Activated CD4-positive, alpha-beta T cell treated with anti-CD3 and anti-CD28 coated beads for 36 hours (primary cell): ENCODE results near the gene RARG. TPM values are rescaled to one million over a fixed set of nuclear protein-coding genes. Genes with fewer than 3 reads are reported as not detected.

Experiments used
- ATAC-seq: fragments of 200-7000 bp; cut with Tn5 transposase; one replicate; pipeline ENCODE4 v1.10.0; 2021; ENCODE audit warnings: mild to moderate bottlenecking, moderate library complexity
- CTCF ChIA-PET: fragments of 350-600 bp; sonication (Branson Sonifier 250); formaldehyde crosslinking; loops from one replicate; lab custom pipeline; 2021; ENCODE audit warnings: antibody characterized with exemption; lab: Charles Lee
- POLR2A ChIA-PET: fragments of 350-600 bp; sonication (Branson Sonifier 250); formaldehyde crosslinking; loops from one replicate; lab custom pipeline; 2021; ENCODE audit warnings: antibody characterized with exemption, inconsistent platforms; lab: Charles Lee
- DNase-seq: peaks from one replicate; pipeline ENCODE4 v3.0.0-alpha.2; 2020
- H3K27ac Mint-ChIP-seq: one replicate; pipeline ENCODE4 v1.8.0; 2021; ENCODE audit warnings: mixed read lengths
- H3K27me3 Mint-ChIP-seq: one replicate; pipeline ENCODE4 v1.8.0; 2021; ENCODE audit warnings: mixed read lengths
- H3K36me3 Mint-ChIP-seq: one replicate; pipeline ENCODE4 v1.8.0; 2021; ENCODE audit warnings: low read depth, mixed read lengths
- H3K4me1 Mint-ChIP-seq: one replicate; pipeline ENCODE4 v1.8.0; 2021; ENCODE audit warnings: mixed read lengths
- H3K4me3 Mint-ChIP-seq: one replicate; pipeline ENCODE4 v1.8.0; 2021; ENCODE audit warnings: mild to moderate bottlenecking, moderate library complexity, mixed read lengths
- H3K9me3 Mint-ChIP-seq: one replicate; pipeline ENCODE4 v1.8.0; 2021; ENCODE audit warnings: low read depth, mixed read lengths
- intact Hi-C, 2 experiments: fragments of 100-400 bp; cut with DNase I in 1 of 2; cut with micrococcal nuclease in 1 of 2; formaldehyde crosslinking; loops; one replicate each; pipeline versions ENCODE4 v1.14.2 to v1.15.1; 2022 to 2024; cut with DNase I, micrococcal nuclease
- total RNA-seq, 2 experiments: library from RNA; stranded (reverse); gene quantifications; one replicate each; pipeline ENCODE4 v1.2.3, GENCODE V29; 2021

The RARG gene
- total RNA-seq, 2 experiments from 2014 or later = 20.0 to 21.6 TPM

DNA sequence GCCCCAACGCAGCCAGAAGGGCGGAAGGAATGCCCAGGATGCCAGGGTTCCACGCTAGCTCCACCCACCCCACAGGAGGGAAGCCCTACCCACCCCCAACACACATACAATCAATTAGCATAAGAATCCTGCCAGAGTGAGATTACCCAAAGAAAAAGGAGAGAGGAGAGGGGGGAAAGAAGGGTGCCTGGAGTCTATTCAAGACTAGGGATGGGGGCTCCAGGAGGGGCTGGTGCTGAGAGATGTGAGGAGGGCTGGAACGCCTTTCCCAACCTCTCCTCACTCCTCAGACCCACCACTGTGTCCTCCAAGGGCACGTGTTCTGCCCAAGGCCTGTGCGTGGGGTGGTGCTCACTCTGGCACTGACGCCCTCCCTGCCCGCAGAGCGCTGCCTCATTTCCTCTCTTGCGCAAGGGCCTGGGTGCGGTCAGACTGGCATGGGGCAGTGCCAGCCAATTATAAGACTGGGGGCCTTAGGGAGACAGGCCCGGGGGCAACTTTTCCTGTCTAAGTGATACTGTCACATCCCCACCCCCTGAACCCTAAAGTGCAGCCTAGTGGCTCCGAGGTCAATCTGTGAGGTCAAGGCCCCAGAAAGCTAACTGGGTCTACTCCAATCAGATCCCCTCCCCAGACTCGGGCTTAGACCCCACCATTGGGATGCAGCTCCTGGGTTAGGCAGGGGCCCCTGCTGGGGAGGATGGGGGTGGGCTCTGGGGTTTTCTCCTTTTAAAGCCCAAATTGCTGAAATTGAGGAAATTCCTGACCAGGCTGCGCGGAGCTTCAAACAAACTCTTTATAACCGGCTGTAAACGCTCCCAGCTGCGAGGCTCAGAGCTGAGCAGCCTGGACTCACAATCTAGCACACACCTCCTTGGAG, 14.7 kb downstream of the RARG start:
- POLR2A ChIA-PET = interaction anchor here (0.5 to 1.0 kb wide), 3 partner anchors 107 to 1397 kb away, joined by 3 to 5 read pairs (median 4); no protein-coding TSS in a partner anchor
- Mint-ChIP-seq H3K27me3 (no peaks in the 10 kb centered on the region), H3K9me3 (no peaks in the 10 kb centered on the region), H3K4me1 (peaks cover 62% of the 10 kb centered on the region), H3K27ac (peak overlapping the region; percentile 95), H3K36me3 (peaks cover 13% of the 10 kb centered on the region), H3K4me3 (peak overlapping the region; percentile 83)
- no peak for ATAC-seq
- intact Hi-C loops = loop anchor here in 1 of 2 experiments (10.0 kb wide), 1 partner anchor 108 kb away; the partner anchor contains the start of gene AAAS
- DNase-seq = peak; percentile 75
- CTCF ChIA-PET = interaction anchor here (0.6 to 10.7 kb wide), 14 partner anchors 8 to 204 kb away, joined by 3 to 173 read pairs (median 4); partner anchors contain the start of genes AAAS, ESPL1, MYG1 and PFDN5

DNA sequence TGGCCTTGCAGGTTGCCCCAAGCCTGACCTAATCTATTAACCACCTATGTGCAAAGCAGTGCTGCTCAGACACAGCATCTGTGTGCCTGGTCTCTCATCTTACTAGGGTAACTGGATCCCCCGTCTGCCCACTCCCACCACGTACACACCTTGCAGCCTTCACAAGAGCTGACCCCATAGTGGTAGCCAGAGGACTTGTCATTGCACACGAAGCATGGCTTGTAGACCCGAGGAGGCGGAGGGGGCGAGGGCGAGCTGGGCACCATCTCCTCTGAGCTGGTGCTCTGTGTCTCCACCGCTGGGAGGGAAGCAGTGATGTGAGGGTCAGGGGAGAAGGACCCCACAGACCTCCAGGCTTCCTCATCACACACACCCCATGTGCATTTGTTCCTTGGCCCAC, 16.5 kb downstream of the RARG start:
- H3K27ac Mint-ChIP-seq = peak overlapping the region; percentile 59
- H3K36me3 Mint-ChIP-seq = peaks cover 17% of the 10 kb centered on the region
- intact Hi-C loops = loop anchor here in 1 of 2 experiments (10.0 kb wide), 1 partner anchor 109 kb away; the partner anchor contains the start of gene AAAS

DNA sequence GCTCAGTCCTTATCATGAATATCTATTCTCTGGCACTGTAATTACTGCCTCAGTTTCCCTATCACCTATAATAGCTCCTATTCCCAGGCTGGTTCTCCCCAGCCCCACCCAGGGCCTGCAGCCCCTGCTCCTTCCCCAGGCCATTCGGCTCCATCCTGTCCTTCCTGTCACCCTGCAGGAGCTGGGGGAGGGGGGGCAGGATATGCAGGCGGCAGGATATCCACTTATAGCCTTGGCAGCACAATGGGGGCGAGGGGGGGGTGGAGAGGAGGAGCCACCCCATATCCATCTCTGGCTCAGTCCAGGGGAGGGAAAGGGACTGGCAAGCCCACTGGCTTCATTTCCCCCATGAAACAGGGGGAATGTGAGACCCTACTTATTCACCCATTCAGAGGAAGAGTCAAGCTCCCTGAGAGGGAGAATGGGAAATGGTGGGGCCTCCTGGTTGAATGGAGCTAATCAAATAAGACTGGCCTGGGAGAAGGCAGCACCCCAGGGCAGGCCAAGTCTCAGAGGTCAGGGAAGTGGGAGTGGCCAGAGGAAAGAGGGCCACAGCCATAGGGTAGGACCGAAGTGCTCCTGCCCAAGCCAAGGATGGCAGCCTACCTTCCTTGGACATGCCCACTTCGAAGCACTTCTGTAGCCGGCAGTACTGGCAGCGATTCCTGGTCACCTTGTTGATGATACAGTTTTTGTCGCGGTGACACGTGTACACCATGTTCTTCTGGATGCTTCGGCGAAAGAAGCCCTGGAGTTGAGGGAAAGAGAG, 17.1 kb downstream of the RARG start:
- ATAC-seq (no peak), DNase-seq (no peak)
- no peaks in the 10 kb centered on the region for H3K27me3 Mint-ChIP-seq
- ChIA-PET POLR2A (interaction anchor here (0.6 to 1.3 kb wide), 2 partner anchors 15 to 38 kb away, joined by 3 read pairs; no protein-coding TSS in a partner anchor), CTCF (interaction anchor here (0.6 to 10.7 kb wide), 21 partner anchors 9 to 157 kb away, joined by 3 to 173 read pairs (median 8); partner anchors contain the start of genes AAAS, ESPL1, MYG1 and PFDN5)
- peaks cover 17% of the 10 kb centered on the region for H3K36me3 Mint-ChIP-seq
- H3K4me1 Mint-ChIP-seq = peaks cover 57% of the 10 kb centered on the region
- H3K27ac Mint-ChIP-seq = peak overlapping the region; percentile 20
- no peaks in the 10 kb centered on the region for H3K9me3 Mint-ChIP-seq
- H3K4me3 Mint-ChIP-seq = no peak overlapping the region
- intact Hi-C loops = loop anchor here in 1 of 2 experiments (10.0 kb wide), 1 partner anchor 110 kb away; the partner anchor contains the start of gene AAAS

More for the DNA sequence above, 16.5 kb downstream of the RARG start:
- Mint-ChIP-seq H3K4me3 (no peak overlapping the region), H3K27me3 (no peaks in the 10 kb centered on the region), H3K4me1 (peaks cover 57% of the 10 kb centered on the region), H3K9me3 (no peaks in the 10 kb centered on the region)
- ChIA-PET CTCF (interaction anchor here (1.1 to 10.7 kb wide), 12 partner anchors 13 to 531 kb away, joined by 3 to 173 read pairs (median 6); partner anchors contain the start of genes AAAS, ESPL1, MYG1 and PFDN5), POLR2A (interaction anchor here (0.5 to 1.3 kb wide), 2 partner anchors 11 to 37 kb away, joined by 3 read pairs; no protein-coding TSS in a partner anchor)
- ATAC-seq (no peak), DNase-seq (no peak)

DNA sequence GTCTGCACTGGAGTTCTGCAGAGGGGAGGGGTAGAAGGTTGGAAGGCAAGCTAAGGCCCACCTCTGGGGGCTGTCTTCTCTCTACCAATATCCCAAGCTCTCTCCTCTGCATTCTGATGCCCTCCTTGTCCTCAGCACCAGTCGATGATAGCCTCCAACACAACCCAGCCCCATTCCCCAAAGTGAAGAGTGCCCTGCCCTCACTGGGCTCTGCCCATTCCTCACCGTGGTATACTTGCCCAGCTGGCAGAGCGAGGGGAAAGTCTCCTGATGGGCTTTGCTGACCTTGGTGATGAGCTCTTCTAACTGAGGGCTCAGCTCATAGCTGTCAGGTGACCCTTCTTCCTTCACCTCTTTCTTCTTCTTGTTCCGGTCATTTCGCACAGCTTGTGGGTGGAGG, 17.8 kb downstream of the RARG start:
- ATAC-seq = no peak
- H3K4me3 Mint-ChIP-seq = no peak overlapping the region
- no peaks in the 10 kb centered on the region for H3K27me3 Mint-ChIP-seq
- ChIA-PET POLR2A (interaction anchor here (0.6 to 1.1 kb wide), 2 partner anchors 14 to 55 kb away, joined by 3 to 4 read pairs; no protein-coding TSS in a partner anchor), CTCF (interaction anchor here (0.6 to 10.7 kb wide), 23 partner anchors 9 to 294 kb away, joined by 3 to 173 read pairs (median 8); partner anchors contain the start of genes AAAS, CSAD, ESPL1 and MYG1)
- peaks cover 59% of the 10 kb centered on the region for H3K4me1 Mint-ChIP-seq
- intact Hi-C loops = loop anchor here in 1 of 2 experiments (10.0 kb wide), 1 partner anchor 111 kb away; the partner anchor contains the start of gene AAAS
- peaks cover 17% of the 10 kb centered on the region for H3K36me3 Mint-ChIP-seq
- no peaks in the 10 kb centered on the region for H3K9me3 Mint-ChIP-seq
- DNase-seq = no peak
- H3K27ac Mint-ChIP-seq = peak overlapping the region; percentile 20

DNA sequence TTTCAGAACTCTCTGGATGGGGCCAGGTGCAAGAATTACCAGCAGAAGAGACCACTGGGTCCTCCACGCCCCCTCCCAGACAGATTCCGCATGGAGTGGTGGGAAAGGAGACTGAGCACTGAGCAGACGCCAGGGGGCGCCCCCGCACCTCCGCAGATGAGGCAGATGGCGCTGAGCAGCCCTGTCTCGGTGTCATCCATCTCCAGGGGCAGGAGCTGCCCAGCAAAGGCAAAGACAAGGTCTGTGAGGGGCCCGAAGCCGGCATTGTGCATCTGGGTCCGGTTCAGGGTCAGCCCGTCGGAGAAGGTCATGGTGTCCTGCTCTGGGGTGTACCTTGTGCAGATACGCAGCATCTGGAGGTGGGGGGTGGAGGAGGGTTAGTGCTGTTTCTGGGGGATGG, 18.7 kb downstream of the RARG start:
- POLR2A ChIA-PET = interaction anchor here (1.1 kb wide), 1 partner anchor 56 kb away, joined by 4 read pairs; no protein-coding TSS in a partner anchor
- intact Hi-C loops = loop anchor here (1.0 to 10.0 kb wide), 6 partner anchors 38 to 132 kb away; partner anchors contain the start of genes AAAS (in 2 of the 2) and ESPL1 (in 1 of the 2)

DNA sequence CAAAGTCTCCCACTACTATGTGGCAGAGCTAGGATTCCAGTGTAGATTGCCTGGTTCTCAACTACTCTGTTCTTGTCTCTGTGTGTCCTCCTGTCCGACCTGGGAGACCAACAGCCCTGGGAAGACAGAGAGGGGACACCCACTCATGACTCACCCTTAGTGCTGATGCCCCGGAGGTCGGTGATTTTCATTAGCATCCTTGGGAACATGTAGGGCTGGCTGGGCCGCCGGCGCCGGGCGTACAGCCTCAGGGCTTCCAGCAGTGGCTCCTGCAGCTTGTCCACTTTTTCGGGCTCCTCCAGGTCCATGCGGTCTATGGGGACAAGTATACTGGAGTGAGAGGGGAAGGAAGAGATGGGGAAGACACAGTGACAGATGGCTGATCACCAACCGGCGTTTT, 19.1 kb downstream of the RARG start:
- ATAC-seq (no peak), DNase-seq (no peak)
- ChIA-PET POLR2A (no interaction called here), CTCF (interaction anchor here (0.5 to 10.7 kb wide), 22 partner anchors 10 to 641 kb away, joined by 3 to 173 read pairs (median 4); partner anchors contain the start of genes AAAS, ESPL1, MYG1 and PFDN5)
- Mint-ChIP-seq H3K27me3 (no peaks in the 10 kb centered on the region), H3K4me1 (peaks cover 62% of the 10 kb centered on the region), H3K36me3 (peaks cover 20% of the 10 kb centered on the region), H3K27ac (no peak overlapping the region), H3K4me3 (no peak overlapping the region), H3K9me3 (no peaks in the 10 kb centered on the region)
- intact Hi-C loops = loop anchor here (1.0 to 10.0 kb wide), 6 partner anchors 38 to 132 kb away; partner anchors contain the start of genes AAAS (in 2 of the 2) and ESPL1 (in 1 of the 2)

More for the DNA sequence above, 18.7 kb downstream of the RARG start:
- H3K36me3 Mint-ChIP-seq = peaks cover 20% of the 10 kb centered on the region
- no peaks in the 10 kb centered on the region for H3K27me3 Mint-ChIP-seq
- no peak overlapping the region for H3K27ac Mint-ChIP-seq
- DNase-seq (peak; percentile 92), ATAC-seq (peak; percentile 70)
- H3K4me3 Mint-ChIP-seq = no peak overlapping the region
- CTCF ChIA-PET = interaction anchor here (0.6 to 10.7 kb wide), 24 partner anchors 10 to 295 kb away, joined by 3 to 173 read pairs (median 7); partner anchors contain the start of genes AAAS, CSAD, ESPL1 and MYG1
- no peaks in the 10 kb centered on the region for H3K9me3 Mint-ChIP-seq
- H3K4me1 Mint-ChIP-seq = peaks cover 62% of the 10 kb centered on the region

DNA sequence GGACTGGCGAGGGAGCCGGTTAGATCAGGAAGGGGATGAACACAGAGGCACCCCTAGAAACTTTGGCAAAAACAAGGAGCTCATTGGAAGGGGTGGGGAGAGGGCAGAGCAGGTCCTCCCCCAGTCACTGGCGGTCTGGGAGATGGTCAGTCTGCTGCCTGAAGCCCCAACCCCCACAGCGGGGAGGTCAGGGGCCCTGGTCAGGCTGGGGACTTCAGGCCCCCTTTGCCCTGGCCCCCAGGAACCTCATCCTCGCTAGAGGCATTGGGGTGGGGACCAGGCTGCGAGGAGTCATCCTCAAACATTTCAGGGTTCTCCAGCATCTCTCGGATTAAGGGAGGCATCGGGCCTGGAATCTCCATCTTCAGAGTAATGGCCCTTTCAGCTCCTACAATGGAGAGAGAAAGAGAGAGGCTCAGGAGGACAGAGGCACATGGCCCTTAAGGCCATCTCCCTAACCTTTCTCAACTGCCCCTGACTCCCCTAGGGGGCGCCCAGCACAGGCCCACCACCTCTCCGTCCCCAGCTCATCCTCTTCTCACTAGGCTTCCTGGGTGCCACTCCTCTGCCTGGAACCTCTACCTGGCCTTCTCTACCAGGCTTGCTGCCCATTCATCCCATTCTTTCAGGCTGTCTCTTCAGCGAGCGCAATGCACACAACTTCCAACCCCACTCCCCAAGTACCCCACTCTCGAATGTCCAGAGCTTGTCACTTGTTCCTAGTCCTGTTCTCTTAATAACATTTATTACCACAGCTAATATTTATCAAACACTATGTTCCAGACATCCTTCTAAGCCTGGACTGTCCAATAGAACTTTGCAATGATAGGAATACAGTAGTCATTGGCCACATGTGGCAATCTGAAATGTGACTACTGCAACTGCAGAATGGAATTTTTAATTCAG, 20.3 kb downstream of the RARG start:
- Mint-ChIP-seq H3K27me3 (no peaks in the 10 kb centered on the region), H3K4me1 (peaks cover 59% of the 10 kb centered on the region), H3K9me3 (no peaks in the 10 kb centered on the region), H3K4me3 (no peak overlapping the region), H3K36me3 (peaks cover 20% of the 10 kb centered on the region), H3K27ac (peak overlapping the region; percentile 10)
- ATAC-seq = no peak
- DNase-seq = peak; percentile 48
- POLR2A ChIA-PET = interaction anchor here (0.8 kb wide), 1 partner anchor 56 kb away, joined by 5 read pairs; the partner anchor contains the start of gene ESPL1
- CTCF ChIA-PET = interaction anchor here (0.7 to 10.7 kb wide), 22 partner anchors 9 to 290 kb away, joined by 3 to 173 read pairs (median 4); partner anchors contain the start of genes AAAS, ESPL1, MYG1 and PFDN5
- intact Hi-C loops = loop anchor here in 1 of 2 experiments (10.0 kb wide), 1 partner anchor 113 kb away; the partner anchor contains the start of gene AAAS

DNA sequence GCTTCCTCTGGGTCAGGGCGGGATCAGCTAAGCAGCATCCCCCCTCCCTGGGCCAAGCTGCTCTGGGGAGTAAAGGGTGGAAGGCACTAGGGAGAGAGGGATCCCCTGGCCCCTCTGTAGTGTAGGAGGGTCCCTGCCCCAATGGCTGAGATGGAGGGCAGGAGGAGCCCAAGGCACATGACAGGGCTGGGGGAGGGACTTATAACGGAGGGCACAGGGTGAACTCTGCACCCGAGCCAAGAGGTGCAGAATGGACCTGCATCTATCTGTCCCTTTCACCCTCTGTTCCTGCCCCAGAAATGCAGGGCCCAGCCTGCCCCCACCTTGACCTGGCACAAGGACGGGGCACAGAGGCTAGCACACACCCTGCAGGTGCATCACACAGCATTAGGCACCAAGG, 21.2 kb downstream of the RARG start:
- peaks cover 59% of the 10 kb centered on the region for H3K4me1 Mint-ChIP-seq

More for the DNA sequence above, 21.2 kb downstream of the RARG start:
- intact Hi-C loops = loop anchor here in 1 of 2 experiments (10.0 kb wide), 1 partner anchor 114 kb away; the partner anchor contains the start of gene AAAS
- H3K9me3 Mint-ChIP-seq = no peaks in the 10 kb centered on the region
- ATAC-seq (no peak), DNase-seq (no peak)
- no peaks in the 10 kb centered on the region for H3K27me3 Mint-ChIP-seq
- ChIA-PET CTCF (interaction anchor here (0.7 to 4.6 kb wide), 8 partner anchors 12 to 134 kb away, joined by 3 to 37 read pairs (median 4); partner anchors contain the start of gene AAAS), POLR2A (interaction anchor here (0.9 kb wide), 1 partner anchor 9 kb away, joined by 6 read pairs; no protein-coding TSS in a partner anchor)
- no peak overlapping the region for H3K27ac Mint-ChIP-seq
- H3K36me3 Mint-ChIP-seq = peaks cover 20% of the 10 kb centered on the region
- no peak overlapping the region for H3K4me3 Mint-ChIP-seq
